WTC11 (cell line): ENCODE results near the gene DPP10. TPM values are rescaled to one million over a fixed set of nuclear protein-coding genes. Genes with fewer than 3 reads are reported as not detected.

Experiments used
- ATAC-seq: fragments of 200-7000 bp; cut with Tn5 transposase; 2 replicates; pipeline ENCODE4 v1.10.0; 2021; ENCODE audit warnings: mild to moderate bottlenecking, moderate library complexity
- CTCF ChIA-PET: fragments of 300-600 bp; sonication (Branson Sonifier 250); formaldehyde crosslinking; loops from one replicate; lab custom pipeline; 2021; ENCODE audit warnings: antibody characterized with exemption; lab: Charles Lee
- POLR2A ChIA-PET: fragments of 350-600 bp; sonication (Branson Sonifier 250); formaldehyde crosslinking; loops from one replicate; lab custom pipeline; 2021; ENCODE audit warnings: antibody characterized with exemption; lab: Charles Lee
- DNase-seq: peaks from one replicate; pipeline ENCODE4 v3.0.0; 2021; ENCODE audit warnings: low spot score
- H3K27ac Mint-ChIP-seq: 2 replicates; pipeline ENCODE4 v1.8.0; 2021; ENCODE audit warnings: mixed read lengths
- H3K27me3 Mint-ChIP-seq: 2 replicates; pipeline ENCODE4 v1.8.0; 2021; ENCODE audit warnings: low read depth, mild to moderate bottlenecking, moderate library complexity, mixed read lengths
- H3K36me3 Mint-ChIP-seq: 2 replicates; pipeline ENCODE4 v1.8.0; 2021; ENCODE audit warnings: mixed read lengths
- H3K4me1 Mint-ChIP-seq: 2 replicates; pipeline ENCODE4 v1.8.0; 2022; ENCODE audit warnings: mixed read lengths
- H3K4me3 Mint-ChIP-seq: 2 replicates; pipeline ENCODE4 v1.8.0; 2021; ENCODE audit warnings: mild to moderate bottlenecking, moderate library complexity, mixed read lengths
- H3K9me3 Mint-ChIP-seq: 2 replicates; pipeline ENCODE4 v1.8.0; 2021; ENCODE audit warnings: mixed read lengths
- ESRRA ChIP-seq: sonication (generic); formaldehyde crosslinking; IDR thresholded peaks from 2 replicates; pipeline ENCODE4 v1.8.1; 2022; ENCODE audit warnings: mild to moderate bottlenecking, missing genetic modification reagents, borderline replicate concordance
- FOXJ3 ChIP-seq: sonication (generic); formaldehyde crosslinking; IDR thresholded peaks from 2 replicates; pipeline ENCODE4 v1.9.0; 2021; ENCODE audit warnings: missing genetic modification reagents, mild to moderate bottlenecking, borderline replicate concordance
- FOXP1 ChIP-seq: sonication (generic); formaldehyde crosslinking; IDR thresholded peaks from 2 replicates; pipeline ENCODE4 v1.8.0; 2022; ENCODE audit warnings: missing genetic modification reagents, mild to moderate bottlenecking, moderate library complexity, borderline replicate concordance
- NFYB ChIP-seq: sonication (generic); formaldehyde crosslinking; conservative IDR thresholded peaks from 2 replicates; pipeline ENCODE4 v1.8.0; 2022; ENCODE audit warnings: low read depth, missing genetic modification reagents
- OVOL2 ChIP-seq: fragments of 250-450 bp; sonication (Bioruptor Pico); IDR thresholded peaks from 2 replicates; pipeline ENCODE4 v1.9.0; 2021; ENCODE audit warnings: mild to moderate bottlenecking, borderline replicate concordance
- SMAD3 ChIP-seq: sonication (generic); formaldehyde crosslinking; IDR thresholded peaks from 2 replicates; pipeline ENCODE4 v1.8.0; 2022; ENCODE audit warnings: missing genetic modification reagents, mild to moderate bottlenecking, borderline replicate concordance
- TEAD4 ChIP-seq: sonication (generic); formaldehyde crosslinking; IDR thresholded peaks from 2 replicates; pipeline ENCODE4 v1.8.0; 2022; ENCODE audit warnings: mild to moderate bottlenecking, missing genetic modification reagents
- ZNF121 ChIP-seq: sonication (generic); formaldehyde crosslinking; IDR thresholded peaks from 2 replicates; pipeline ENCODE4 v1.8.0; 2023; ENCODE audit warnings: missing genetic modification reagents
- ZNF263 ChIP-seq: sonication (generic); formaldehyde crosslinking; IDR thresholded peaks from 2 replicates; pipeline ENCODE4 v1.8.1; 2022; ENCODE audit warnings: low read depth, mild to moderate bottlenecking, moderate library complexity, missing genetic modification reagents
- total RNA-seq: library from RNA; stranded (reverse); gene quantifications from 3 replicates; pipeline ENCODE4 v1.2.3, GENCODE V29; 2021
- TF ChIP-seq, protein P1 (sequence below): fragments of 250-450 bp; sonication (Bioruptor Pico); IDR thresholded peaks from 2 replicates; pipeline ENCODE4 v1.9.0; 2021; ENCODE audit warnings: moderate library complexity, mild to moderate bottlenecking, inconsistent platforms, borderline replicate concordance
- TF ChIP-seq, protein P2 (sequence below): sonication (generic); formaldehyde crosslinking; IDR thresholded peaks from 2 replicates; pipeline ENCODE4 v1.8.1; 2023; ENCODE audit warnings: mild to moderate bottlenecking, missing genetic modification reagents, borderline replicate concordance
- TF ChIP-seq, protein P3 (sequence below): fragments of 250-450 bp; sonication (Bioruptor Pico); IDR thresholded peaks from 2 replicates; pipeline ENCODE4 v2.1.2; 2022; ENCODE audit warnings: mild to moderate bottlenecking, moderate library complexity
- TF ChIP-seq, protein P4 (sequence below): sonication (generic); formaldehyde crosslinking; IDR thresholded peaks from 2 replicates; pipeline ENCODE4 v1.8.0; 2023; ENCODE audit warnings: mild to moderate bottlenecking, missing genetic modification reagents
- TF ChIP-seq, protein P5 (sequence below): fragments of 250-450 bp; sonication (Bioruptor Pico); IDR thresholded peaks from 2 replicates; pipeline ENCODE4 v1.9.0; 2021; ENCODE audit warnings: mild to moderate bottlenecking

Gene DPP10
- total RNA-seq, 1 experiment from 2014 or later, result 4.0 TPM

DNA sequence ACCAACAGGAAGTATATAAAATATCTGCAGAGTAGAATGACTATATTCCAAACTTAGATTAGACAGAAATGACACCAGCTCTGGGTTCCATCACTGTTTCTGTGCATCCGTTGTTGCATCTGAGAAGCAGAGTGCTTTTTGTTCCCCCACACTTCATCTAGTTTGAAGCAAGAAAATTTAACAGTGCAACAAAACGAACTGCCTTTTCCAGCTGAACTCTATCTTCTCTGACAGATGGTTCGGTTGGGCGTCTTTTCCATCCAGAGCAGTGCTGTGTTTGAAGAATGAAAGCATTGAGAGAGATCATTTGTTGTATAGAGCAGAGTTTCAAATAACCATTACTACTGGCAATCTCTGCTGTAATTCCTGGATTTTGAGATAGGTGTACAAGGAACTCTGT, 757.5 kb downstream of the DPP10 start (continued):
- TF ChIP-seq SMAD3 (CRISPR knock-in tag), result no peak

DNA sequence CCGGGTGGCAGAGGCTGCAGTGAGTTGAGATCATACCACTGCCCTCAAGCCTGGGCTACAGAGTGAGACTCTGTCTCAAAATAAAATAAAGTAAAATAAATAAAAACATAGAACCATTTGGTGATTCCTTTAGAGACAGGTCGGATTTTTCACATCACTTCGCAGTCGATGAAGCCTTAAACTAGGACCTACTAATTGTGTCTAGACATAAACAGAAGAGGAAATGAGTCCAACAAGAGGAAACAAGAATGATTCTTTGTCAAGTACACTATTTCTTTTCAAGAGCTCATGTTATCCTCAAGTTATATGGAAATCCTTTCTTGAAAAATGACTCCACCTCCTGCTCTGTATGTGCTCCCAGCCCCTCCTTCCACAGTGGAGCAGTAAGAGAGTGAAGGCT, 758.9 kb downstream of the DPP10 start:
- H3K36me3 Mint-ChIP-seq, result peaks cover 22% of the 10 kb centered on the region
- no peak overlapping the region for H3K4me3 Mint-ChIP-seq
- no peaks in the 10 kb centered on the region for H3K27me3 Mint-ChIP-seq
- no peak for TF ChIP-seq ESRRA (CRISPR knock-in tag)
- TF ChIP-seq, protein P1, sequence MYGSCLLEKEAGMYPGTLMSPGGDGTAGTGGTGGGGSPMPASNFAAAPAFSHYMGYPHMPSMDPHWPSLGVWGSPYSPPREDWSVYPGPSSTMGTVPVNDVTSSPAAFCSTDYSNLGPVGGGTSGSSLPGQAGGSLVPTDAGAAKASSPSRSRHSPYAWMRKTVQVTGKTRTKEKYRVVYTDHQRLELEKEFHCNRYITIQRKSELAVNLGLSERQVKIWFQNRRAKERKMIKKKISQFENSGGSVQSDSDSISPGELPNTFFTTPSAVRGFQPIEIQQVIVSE, result no peak
- no peak for TF ChIP-seq FOXP1
- TF ChIP-seq, protein P2, sequence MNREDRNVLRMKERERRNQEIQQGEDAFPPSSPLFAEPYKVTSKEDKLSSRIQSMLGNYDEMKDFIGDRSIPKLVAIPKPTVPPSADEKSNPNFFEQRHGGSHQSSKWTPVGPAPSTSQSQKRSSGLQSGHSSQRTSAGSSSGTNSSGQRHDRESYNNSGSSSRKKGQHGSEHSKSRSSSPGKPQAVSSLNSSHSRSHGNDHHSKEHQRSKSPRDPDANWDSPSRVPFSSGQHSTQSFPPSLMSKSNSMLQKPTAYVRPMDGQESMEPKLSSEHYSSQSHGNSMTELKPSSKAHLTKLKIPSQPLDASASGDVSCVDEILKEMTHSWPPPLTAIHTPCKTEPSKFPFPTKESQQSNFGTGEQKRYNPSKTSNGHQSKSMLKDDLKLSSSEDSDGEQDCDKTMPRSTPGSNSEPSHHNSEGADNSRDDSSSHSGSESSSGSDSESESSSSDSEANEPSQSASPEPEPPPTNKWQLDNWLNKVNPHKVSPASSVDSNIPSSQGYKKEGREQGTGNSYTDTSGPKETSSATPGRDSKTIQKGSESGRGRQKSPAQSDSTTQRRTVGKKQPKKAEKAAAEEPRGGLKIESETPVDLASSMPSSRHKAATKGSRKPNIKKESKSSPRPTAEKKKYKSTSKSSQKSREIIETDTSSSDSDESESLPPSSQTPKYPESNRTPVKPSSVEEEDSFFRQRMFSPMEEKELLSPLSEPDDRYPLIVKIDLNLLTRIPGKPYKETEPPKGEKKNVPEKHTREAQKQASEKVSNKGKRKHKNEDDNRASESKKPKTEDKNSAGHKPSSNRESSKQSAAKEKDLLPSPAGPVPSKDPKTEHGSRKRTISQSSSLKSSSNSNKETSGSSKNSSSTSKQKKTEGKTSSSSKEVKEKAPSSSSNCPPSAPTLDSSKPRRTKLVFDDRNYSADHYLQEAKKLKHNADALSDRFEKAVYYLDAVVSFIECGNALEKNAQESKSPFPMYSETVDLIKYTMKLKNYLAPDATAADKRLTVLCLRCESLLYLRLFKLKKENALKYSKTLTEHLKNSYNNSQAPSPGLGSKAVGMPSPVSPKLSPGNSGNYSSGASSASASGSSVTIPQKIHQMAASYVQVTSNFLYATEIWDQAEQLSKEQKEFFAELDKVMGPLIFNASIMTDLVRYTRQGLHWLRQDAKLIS (CRISPR knock-in tag), result no peak
- no peak overlapping the region for H3K27ac Mint-ChIP-seq
- no peak for DNase-seq
- ChIA-PET CTCF (no interaction called here), POLR2A (no interaction called here)
- no peak for ATAC-seq
- H3K4me1 Mint-ChIP-seq, result peaks cover 2% of the 10 kb centered on the region
- peaks cover 34% of the 10 kb centered on the region for H3K9me3 Mint-ChIP-seq

DNA sequence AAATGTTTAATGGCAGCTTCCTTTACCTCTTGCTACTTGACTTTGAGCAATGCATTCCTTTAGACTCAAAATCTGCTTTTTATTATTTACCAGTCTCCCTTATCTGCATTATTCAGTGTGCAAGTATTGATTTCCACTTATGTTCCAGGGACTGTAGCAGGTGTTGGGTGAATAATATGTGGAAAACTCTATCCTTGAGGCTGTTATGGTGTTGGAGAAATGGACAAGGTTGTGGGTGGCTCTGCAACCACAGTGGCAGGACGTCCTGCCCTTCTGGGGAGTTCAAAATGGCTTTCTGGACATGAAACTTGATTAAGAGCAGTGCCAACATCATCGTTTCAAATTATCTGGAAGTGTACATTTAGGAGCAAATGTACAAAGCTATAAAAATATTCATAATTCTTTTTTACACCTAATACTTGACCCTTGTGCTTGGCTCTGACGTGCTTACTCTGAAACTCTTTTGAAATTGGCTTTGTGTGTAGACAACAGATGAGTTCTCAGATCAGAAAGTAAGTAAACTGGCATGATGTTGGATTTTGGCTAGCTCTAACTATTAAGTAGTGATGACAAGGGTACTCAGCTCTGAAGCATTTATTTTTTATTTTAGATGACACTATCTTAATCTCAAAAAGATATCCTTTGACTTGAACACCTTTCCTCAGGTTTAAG, 766.2 kb downstream of the DPP10 start:
- Mint-ChIP-seq H3K9me3 (peaks cover 34% of the 10 kb centered on the region), H3K4me3 (no peak overlapping the region), H3K4me1 (peaks cover 27% of the 10 kb centered on the region), H3K27ac (no peak overlapping the region), H3K36me3 (peaks cover 26% of the 10 kb centered on the region), H3K27me3 (no peaks in the 10 kb centered on the region; the same call in 1 of the 2 replicates)
- DNase-seq (no peak), ATAC-seq (no peak)
- ChIA-PET POLR2A (no interaction called here), CTCF (no interaction called here)
- TF ChIP-seq, protein P3, sequence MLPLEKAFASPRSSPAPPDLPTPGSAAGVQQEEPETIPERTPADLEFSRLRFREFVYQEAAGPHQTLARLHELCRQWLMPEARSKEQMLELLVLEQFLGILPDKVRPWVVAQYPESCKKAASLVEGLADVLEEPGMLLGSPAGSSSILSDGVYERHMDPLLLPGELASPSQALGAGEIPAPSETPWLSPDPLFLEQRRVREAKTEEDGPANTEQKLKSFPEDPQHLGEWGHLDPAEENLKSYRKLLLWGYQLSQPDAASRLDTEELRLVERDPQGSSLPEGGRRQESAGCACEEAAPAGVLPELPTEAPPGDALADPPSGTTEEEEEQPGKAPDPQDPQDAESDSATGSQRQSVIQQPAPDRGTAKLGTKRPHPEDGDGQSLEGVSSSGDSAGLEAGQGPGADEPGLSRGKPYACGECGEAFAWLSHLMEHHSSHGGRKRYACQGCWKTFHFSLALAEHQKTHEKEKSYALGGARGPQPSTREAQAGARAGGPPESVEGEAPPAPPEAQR, result no peak
- TF ChIP-seq, protein P4, sequence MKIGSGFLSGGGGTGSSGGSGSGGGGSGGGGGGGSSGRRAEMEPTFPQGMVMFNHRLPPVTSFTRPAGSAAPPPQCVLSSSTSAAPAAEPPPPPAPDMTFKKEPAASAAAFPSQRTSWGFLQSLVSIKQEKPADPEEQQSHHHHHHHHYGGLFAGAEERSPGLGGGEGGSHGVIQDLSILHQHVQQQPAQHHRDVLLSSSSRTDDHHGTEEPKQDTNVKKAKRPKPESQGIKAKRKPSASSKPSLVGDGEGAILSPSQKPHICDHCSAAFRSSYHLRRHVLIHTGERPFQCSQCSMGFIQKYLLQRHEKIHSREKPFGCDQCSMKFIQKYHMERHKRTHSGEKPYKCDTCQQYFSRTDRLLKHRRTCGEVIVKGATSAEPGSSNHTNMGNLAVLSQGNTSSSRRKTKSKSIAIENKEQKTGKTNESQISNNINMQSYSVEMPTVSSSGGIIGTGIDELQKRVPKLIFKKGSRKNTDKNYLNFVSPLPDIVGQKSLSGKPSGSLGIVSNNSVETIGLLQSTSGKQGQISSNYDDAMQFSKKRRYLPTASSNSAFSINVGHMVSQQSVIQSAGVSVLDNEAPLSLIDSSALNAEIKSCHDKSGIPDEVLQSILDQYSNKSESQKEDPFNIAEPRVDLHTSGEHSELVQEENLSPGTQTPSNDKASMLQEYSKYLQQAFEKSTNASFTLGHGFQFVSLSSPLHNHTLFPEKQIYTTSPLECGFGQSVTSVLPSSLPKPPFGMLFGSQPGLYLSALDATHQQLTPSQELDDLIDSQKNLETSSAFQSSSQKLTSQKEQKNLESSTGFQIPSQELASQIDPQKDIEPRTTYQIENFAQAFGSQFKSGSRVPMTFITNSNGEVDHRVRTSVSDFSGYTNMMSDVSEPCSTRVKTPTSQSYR (CRISPR knock-in tag), result no peak
- TF ChIP-seq NFYB, result no peak
- TF ChIP-seq FOXJ3 (CRISPR knock-in tag), result no peak
- no peak for TF ChIP-seq OVOL2 (CRISPR knock-in tag)
- TF ChIP-seq ZNF121 (CRISPR knock-in tag), result no peak
- TF ChIP-seq SMAD3 (CRISPR knock-in tag), result no peak
- TF ChIP-seq, protein P5, sequence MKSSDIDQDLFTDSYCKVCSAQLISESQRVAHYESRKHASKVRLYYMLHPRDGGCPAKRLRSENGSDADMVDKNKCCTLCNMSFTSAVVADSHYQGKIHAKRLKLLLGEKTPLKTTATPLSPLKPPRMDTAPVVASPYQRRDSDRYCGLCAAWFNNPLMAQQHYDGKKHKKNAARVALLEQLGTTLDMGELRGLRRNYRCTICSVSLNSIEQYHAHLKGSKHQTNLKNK (CRISPR knock-in tag), result no peak
- no peak for TF ChIP-seq ZNF263
- TF ChIP-seq TEAD4 (CRISPR knock-in tag), result no peak
